Muscle layer of colon (tissue), 2 donors: ENCODE measurements around the gene PAQR4.

Experiments
- H3K27ac ChIP-seq: one replicate; pipeline ENCODE4 v1.7.0; 2013; ENCODE audit warnings: low read depth, mild to moderate bottlenecking, low read length, moderate library complexity
- H3K27me3 ChIP-seq, 2 donors: one replicate each; pipeline ENCODE4 v1.7.0; 2013; ENCODE audit warnings: low read length in 2 of 2, mild to moderate bottlenecking in 2 of 2; ENCODE audit not compliant: insufficient read depth in 2 of 2, control insufficient read depth in 1 of 2
- H3K36me3 ChIP-seq: one replicate; pipeline ENCODE4 v1.7.0; 2013; ENCODE audit warnings: mild to moderate bottlenecking, low read length; ENCODE audit not compliant: insufficient read depth
- H3K4me1 ChIP-seq: one replicate; pipeline ENCODE4 v1.7.0; 2013; ENCODE audit warnings: mild to moderate bottlenecking, low read length; ENCODE audit not compliant: insufficient read depth
- H3K4me3 ChIP-seq, 2 donors: one replicate each; pipeline ENCODE4 v1.7.0; 2013; ENCODE audit warnings: low read length in 2 of 2, low read depth in 1 of 2, mild to moderate bottlenecking in 1 of 2, moderate library complexity in 1 of 2
- H3K9ac ChIP-seq: one replicate; pipeline ENCODE4 v1.7.0; 2013; ENCODE audit warnings: low read length
- H3K9me3 ChIP-seq: one replicate; pipeline ENCODE4 v1.7.0; 2013; ENCODE audit warnings: mild to moderate bottlenecking, low read length
- donor health status: abdominal sarcoma.
- donor health status: Adenocarcinoma of cecum.

Gene PAQR4

DNA sequence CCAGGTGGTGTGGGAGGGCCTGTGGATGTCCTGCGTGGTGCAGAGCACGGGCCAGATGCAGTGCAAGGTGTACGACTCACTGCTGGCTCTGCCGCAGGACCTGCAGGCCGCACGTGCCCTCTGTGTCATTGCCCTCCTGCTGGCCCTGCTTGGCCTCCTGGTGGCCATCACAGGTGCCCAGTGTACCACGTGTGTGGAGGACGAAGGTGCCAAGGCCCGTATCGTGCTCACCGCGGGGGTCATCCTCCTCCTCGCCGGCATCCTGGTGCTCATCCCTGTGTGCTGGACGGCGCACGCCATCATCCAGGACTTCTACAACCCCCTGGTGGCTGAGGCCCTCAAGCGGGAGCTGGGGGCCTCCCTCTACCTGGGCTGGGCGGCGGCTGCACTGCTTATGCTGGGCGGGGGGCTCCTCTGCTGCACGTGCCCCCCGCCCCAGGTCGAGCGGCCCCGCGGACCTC lies 44.4 kb downstream of the PAQR4 start:
- Histone ChIP-seq H3K36me3 (no peaks in the 10 kb centered on the region), H3K4me1 (no peaks in the 10 kb centered on the region), H3K4me3 (no peak overlapping the region), H3K9me3 (no peaks in the 10 kb centered on the region), H3K27ac (no peak overlapping the region), H3K27me3 (peaks cover 14 to 65% of the 10 kb centered on the region in 2 donors), H3K9ac (no peak overlapping the region)

DNA sequence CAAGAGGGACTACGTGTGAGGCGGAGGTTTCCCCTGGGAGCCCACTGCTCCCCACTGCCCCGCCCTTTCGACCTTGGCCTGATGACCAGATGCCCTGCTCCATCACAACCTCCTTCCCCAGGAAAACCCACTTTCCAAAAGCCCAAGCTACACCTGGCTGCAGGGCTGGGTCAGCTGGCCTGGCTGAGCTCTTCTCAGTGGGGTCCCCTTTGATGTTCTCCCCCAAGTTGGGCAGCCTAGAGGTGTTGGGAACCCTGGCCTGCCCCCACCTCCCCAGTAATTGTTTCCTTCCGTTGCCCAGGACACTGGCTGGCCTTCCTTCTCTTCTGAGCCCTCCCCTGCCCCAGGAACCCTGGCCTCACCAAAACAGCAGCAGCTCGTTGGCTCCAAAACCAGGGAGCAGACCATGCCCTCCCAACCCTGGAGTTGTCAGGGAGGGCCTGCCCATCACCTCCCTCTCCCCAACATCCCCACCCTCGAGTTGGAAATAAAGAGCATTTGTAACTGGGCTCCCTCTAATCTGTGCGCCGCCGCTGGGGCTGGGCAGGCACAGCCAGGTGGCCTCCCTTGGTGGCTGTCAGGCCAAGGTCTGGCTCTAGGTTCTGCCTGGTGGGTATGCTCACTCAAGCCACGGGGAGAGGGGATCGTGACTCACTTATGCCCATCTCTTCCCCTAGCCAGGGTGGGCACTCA lies 45.0 kb downstream of the PAQR4 start:
- no peaks in the 10 kb centered on the region for H3K9me3 ChIP-seq
- peaks cover 12 to 64% of the 10 kb centered on the region in 2 donors for H3K27me3 ChIP-seq
- no peak overlapping the region for H3K27ac ChIP-seq
- no peaks in the 10 kb centered on the region for H3K36me3 ChIP-seq
- H3K9ac ChIP-seq = no peak overlapping the region
- H3K4me3 ChIP-seq = no peak overlapping the region
- no peaks in the 10 kb centered on the region for H3K4me1 ChIP-seq

DNA sequence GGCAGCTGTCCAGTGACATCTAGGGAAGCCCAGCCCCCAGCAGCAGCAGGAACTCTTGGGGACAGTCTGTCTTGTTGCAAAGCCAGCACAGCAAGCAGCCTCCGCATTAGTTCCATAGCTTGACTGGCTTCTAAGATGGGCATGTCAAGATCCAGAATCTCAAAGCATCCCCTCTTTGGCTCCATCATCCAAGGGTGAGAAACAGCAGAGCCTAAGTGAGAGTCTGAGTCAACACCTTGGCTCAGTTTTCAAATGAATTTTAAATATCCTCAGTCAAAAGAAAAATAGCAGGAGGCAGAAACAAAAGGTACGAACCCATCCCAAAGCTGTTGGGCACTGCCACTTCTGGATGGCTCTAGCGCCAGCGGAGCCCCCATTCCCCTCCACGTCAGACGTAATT lies 45.8 kb downstream of the PAQR4 start:
- Histone ChIP-seq H3K27me3 (peaks cover 12 to 57% of the 10 kb centered on the region in 2 donors), H3K4me1 (no peaks in the 10 kb centered on the region)

DNA sequence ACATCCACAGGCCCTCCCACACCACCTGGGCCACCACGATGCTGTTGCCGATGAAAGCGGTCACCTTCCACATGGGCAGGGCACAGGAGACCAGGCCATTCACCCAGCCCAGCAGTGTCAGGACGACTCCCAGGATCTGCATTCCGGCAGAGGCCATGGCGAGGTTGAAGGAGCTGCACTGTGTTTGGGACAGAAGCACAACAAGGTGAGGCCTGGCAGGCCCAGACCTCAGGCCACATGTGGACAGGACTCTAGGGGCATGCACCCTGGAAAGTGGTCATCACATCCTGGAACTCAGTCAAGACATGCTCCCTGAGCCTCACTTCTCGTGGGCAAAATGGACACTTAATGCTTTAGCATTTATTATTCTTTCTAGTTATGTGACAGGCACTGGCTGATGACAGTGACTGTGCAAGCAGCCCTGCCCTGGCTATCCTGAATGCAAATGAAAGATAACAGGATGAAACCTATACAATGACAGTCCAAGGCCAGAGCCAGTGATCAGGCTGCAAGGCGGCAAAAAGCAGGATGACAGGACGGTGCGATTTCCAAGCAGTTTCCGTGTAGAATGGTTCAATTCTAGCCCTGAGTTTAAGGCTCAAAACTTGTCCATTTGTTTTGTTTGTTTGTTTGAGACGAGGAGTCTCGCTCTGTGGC lies 46.8 kb downstream of the PAQR4 start:
- Histone ChIP-seq H3K27me3 (peaks cover 12 to 54% of the 10 kb centered on the region in 2 donors), H3K4me3 (no peak overlapping the region), H3K9me3 (no peaks in the 10 kb centered on the region), H3K4me1 (no peaks in the 10 kb centered on the region), H3K36me3 (no peaks in the 10 kb centered on the region), H3K9ac (no peak overlapping the region), H3K27ac (no peak overlapping the region)

More for the DNA sequence above, 45.8 kb downstream of the PAQR4 start:
- no peak overlapping the region for H3K27ac ChIP-seq
- H3K9ac ChIP-seq = no peak overlapping the region
- no peak overlapping the region for H3K4me3 ChIP-seq
- no peaks in the 10 kb centered on the region for H3K36me3 ChIP-seq
- no peaks in the 10 kb centered on the region for H3K9me3 ChIP-seq

DNA sequence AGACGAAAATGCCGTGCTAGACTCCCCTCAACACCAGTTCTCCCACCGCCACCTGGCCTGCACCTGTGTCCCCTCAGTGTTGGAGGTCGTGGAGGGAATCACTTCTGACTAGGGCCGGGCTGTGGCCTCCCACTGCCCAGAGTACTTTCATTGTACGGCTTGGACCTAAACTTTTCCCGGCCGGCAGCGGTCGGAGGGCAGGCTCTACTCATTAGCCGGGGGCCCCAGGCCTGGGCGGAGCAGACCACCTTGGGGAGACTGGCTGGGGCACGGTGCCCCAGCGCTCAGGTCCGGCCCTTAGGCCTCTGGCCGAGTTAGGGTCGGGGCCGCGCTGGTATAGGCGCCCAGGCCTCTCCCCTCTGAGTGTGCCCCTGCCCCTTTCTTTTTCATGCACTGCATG lies 48.2 kb downstream of the PAQR4 start:
- Histone ChIP-seq H3K27me3 (peaks cover 7 to 42% of the 10 kb centered on the region in 2 donors), H3K9ac (no peak overlapping the region), H3K4me1 (peaks cover 10% of the 10 kb centered on the region), H3K9me3 (no peaks in the 10 kb centered on the region), H3K36me3 (no peaks in the 10 kb centered on the region), H3K27ac (no peak overlapping the region), H3K4me3 (no peak overlapping the region)

DNA sequence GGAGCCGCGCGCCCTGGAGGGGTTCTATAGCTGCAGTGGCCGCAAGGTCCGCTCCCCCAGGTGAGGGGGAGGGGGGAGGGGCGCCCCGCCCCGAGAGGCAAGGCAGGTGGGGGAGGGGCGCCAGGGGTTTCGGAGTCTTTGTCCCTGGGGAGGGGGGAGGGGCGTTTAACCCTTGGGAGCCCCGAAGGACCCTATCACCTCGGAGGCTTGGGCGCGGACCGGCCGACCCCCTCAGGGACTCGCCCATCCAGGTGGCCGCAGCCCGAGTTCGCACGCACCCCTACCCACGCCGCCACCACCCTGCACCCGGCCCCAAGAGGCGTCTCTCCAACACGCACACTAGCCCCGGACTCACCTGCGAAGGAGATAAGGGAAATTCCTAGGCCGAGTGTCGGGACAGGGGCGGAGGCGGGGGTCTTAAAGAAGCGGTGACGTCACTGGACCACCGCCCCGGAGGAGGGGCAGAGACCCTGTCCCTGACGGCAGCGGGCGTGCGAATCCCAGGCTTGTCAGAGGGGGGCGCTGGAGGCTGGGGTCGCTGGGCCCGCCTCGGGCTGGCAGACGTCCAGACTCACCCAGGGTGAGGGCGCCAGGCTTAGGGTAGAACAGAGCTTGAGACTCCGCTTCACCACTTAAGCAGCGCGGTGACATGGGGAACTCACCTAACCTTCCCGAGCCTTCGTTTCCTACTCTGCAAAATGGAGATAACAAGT lies 48.8 kb downstream of the PAQR4 start, which contains the start of gene CLDN6:
CLDN6 (minus strand) TSS at position 390 of the 713 bp plus-strand sequence. CDS start 2,162 bp downstream, outside the sequence.
- Histone ChIP-seq H3K27ac (no peak within 1 kb of the TSS), H3K4me3 (no peak within 1 kb of the TSS), H3K27me3 (peaks cover 7 to 36% of the 10 kb centered on the region in 2 donors), H3K4me1 (peaks cover 16% of the 10 kb centered on the region), H3K9me3 (no peaks in the 10 kb centered on the region), H3K36me3 (no peaks in the 10 kb centered on the region), H3K9ac (no peak within 1 kb of the TSS)

DNA sequence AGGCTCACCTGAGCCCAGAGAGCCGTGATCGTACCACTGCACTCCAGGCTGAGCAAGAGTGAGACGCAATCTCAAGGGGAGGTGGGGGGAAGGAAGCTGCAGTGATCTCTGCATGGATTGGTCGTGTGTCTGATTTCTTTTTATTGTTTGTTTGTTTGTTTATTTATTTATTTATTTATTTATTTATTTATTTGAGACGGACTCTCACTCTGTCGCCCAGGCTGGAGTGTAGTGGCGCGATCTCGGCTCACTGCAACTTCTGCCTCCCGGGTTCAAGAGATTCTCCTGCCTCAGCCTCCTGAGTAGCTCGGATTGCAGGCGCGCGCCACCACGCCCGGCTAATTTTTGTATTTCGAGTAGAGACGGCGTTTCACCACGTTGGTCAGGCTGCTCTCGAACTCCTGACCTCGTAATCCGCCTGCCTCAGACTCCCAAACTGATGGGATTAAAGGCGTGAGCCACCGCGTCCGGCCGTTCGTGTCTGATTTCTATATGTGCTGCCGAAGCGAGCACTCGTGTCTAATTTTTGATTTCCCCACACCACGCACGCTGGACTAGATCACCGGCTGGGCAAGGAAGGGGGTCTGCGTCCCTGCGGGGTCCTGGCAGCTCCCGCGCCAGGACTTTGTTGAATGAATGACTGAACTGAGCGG lies 50.6 kb downstream of the PAQR4 start:
- Histone ChIP-seq H3K27me3 (peaks cover 7 to 22% of the 10 kb centered on the region in 2 donors), H3K4me1 (peaks cover 24% of the 10 kb centered on the region), H3K27ac (no peak overlapping the region), H3K36me3 (no peaks in the 10 kb centered on the region), H3K9ac (no peak overlapping the region), H3K9me3 (no peaks in the 10 kb centered on the region), H3K4me3 (peak overlapping the region; percentile 50 to 84)

DNA sequence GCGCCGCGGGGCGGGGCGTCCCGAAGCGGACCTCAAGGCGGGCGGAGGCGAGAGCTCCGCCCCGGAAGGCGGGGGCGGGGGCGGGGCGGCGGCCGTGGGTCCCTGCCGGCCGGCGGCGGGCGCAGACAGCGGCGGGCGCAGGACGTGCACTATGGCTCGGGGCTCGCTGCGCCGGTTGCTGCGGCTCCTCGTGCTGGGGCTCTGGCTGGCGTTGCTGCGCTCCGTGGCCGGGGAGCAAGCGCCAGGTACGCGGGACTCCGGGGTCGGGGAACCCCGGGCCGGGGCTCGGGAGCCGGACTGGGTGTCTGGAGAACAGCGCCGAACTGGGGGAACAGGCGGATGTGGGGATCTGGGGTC lies 51.1 kb downstream of the PAQR4 start, which contains the start of gene TNFRSF12A:
TNFRSF12A (plus strand) TSS at position 122 of the 357 bp plus-strand sequence; CDS start at position 152, 30 bp downstream.
- H3K9me3 ChIP-seq = no peaks in the 10 kb centered on the region
- no peaks in the 10 kb centered on the region for H3K36me3 ChIP-seq
- peaks cover 7 to 22% of the 10 kb centered on the region in 2 donors for H3K27me3 ChIP-seq
- peak within 1 kb of the TSS; percentile 92 for H3K9ac ChIP-seq
- peak within 1 kb of the TSS; percentile 68 to 84 for H3K4me3 ChIP-seq
- H3K4me1 ChIP-seq = peaks cover 24% of the 10 kb centered on the region
- H3K27ac ChIP-seq = peak within 1 kb of the TSS; percentile 92

DNA sequence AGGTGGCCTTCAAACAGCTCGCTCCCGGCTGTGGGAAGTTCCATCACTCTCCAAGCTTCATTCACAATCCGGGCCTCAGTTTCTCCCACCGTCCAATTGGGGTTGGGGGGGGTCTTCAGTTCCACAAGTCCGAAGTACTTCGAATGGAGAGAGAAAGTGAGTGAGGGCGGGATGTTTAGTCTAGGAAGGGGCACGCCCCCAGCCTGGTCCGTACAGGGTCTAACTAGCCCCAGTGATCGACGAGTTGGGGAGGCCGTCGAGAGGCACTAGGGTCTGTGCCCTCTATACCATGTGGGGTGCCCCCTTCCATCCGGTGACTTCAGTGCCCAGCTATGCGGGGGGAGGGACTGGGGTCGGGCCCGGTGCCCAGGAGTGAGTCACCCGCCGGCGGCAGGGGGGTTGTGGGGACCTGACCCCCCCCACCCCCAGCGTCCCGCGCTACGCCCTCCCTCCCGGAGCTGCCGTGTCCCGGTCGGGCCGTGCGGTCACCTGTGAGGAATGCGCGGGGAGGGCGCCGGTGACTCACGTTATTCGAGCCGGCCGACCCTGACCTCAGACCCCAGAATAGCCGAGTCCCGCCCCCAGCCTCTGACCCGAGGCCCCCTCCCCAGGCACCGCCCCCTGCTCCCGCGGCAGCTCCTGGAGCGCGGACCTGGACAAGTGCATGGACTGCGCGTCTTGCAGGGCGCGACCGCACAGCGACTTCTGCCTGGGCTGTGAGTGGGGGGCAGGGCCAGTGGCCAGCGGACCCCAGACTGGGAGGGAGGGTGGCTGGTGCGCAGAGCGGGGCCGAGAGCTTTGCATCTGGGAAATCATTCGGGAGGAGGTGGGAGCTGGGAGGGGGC lies 51.7 kb downstream of the PAQR4 start:
- Histone ChIP-seq H3K27ac (peak overlapping the region; percentile 92), H3K9ac (peak overlapping the region; percentile 92), H3K36me3 (peaks cover 4% of the 10 kb centered on the region), H3K9me3 (no peaks in the 10 kb centered on the region), H3K27me3 (peaks cover 7 to 22% of the 10 kb centered on the region in 2 donors), H3K4me1 (peaks cover 24% of the 10 kb centered on the region), H3K4me3 (peak overlapping the region; percentile 68 to 84)

DNA sequence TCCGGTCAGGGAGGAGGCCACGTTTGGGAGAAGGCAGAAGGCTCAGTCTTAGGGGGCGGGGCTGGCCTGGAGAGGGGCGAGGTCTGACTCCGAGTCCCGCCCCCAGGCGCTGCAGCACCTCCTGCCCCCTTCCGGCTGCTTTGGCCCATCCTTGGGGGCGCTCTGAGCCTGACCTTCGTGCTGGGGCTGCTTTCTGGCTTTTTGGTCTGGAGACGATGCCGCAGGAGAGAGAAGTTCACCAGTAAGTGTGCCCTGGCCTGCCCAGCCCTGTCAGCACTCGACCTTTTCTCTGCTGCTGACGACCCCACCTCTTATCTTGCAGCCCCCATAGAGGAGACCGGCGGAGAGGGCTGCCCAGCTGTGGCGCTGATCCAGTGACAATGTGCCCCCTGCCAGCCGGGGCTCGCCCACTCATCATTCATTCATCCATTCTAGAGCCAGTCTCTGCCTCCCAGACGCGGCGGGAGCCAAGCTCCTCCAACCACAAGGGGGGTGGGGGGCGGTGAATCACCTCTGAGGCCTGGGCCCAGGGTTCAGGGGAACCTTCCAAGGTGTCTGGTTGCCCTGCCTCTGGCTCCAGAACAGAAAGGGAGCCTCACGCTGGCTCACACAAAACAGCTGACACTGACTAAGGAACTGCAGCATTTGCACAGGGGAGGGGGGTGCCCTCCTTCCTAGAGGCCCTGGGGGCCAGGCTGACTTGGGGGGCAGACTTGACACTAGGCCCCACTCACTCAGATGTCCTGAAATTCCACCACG lies 52.5 kb downstream of the PAQR4 start:
- peak overlapping the region; percentile 68 to 84 for H3K4me3 ChIP-seq
- H3K36me3 ChIP-seq = peaks cover 6% of the 10 kb centered on the region
- peak overlapping the region; percentile 92 for H3K9ac ChIP-seq
- peaks cover 7 to 22% of the 10 kb centered on the region in 2 donors for H3K27me3 ChIP-seq
- H3K27ac ChIP-seq = peak overlapping the region; percentile 92
- H3K4me1 ChIP-seq = peaks cover 24% of the 10 kb centered on the region
- no peaks in the 10 kb centered on the region for H3K9me3 ChIP-seq
